ENCODE data around the gene EEF1G.
A peak's percentile ranks its signal among the peaks of the same experiment; 100 is the strongest.
"Not testable (repeated sequence)": the region's sequence is repeated elsewhere in the genome, so short reads cannot be mapped to it uniquely, and the experiment has no call there.

EEF1G gene

GRCh38 chr11:62573592-62574362 is at the start of gene EEF1G:
Gene EEF1G (minus strand): TSS chr11:62573891. CDS start chr11:62573842, 49 bp downstream.
- DNase-seq (ENCODE audit: low read depth) = peak; percentile 95

GRCh38 chr11:62622476-62623089 is 48.9 kb upstream of the EEF1G start:
- no peak for DNase-seq (ENCODE audit: low read depth)

- DNase-seq (ENCODE audit: low read depth) = peak; percentile 90
Measured at GRCh38 chr11:62621567-62622470, 48.1 kb upstream of the EEF1G start, which contains the start of gene B3GAT3. Gene B3GAT3 (minus strand): TSS chr11:62621986. CDS start chr11:62621947, 39 bp downstream.

- DNase-seq (ENCODE audit: low read depth) = no peak
Measured at GRCh38 chr11:62621027-62621566, 47.4 kb upstream of the EEF1G start.

GRCh38 chr11:62616957-62617356 is 43.3 kb upstream of the EEF1G start:
- not testable (repeated sequence) for DNase-seq (ENCODE audit: low read depth)

GRCh38 chr11:62615521-62615920 is 41.8 kb upstream of the EEF1G start:
- DNase-seq (ENCODE audit: low read depth) = no peak

- DNase-seq (ENCODE audit: low read depth) = no peak
Measured at GRCh38 chr11:62614275-62614674, 40.6 kb upstream of the EEF1G start.

- DNase-seq (ENCODE audit: low read depth) = no peak
Measured at GRCh38 chr11:62613291-62613778, 39.6 kb upstream of the EEF1G start.

- peak; percentile 85 for DNase-seq (ENCODE audit: low read depth)
Measured at GRCh38 chr11:62612366-62613290, 38.9 kb upstream of the EEF1G start, which contains the start of the genes EML3 and ROM1. Gene EML3 (minus strand): TSS chr11:62612775. CDS start chr11:62612457, 318 bp downstream. Gene ROM1 (plus strand): TSS chr11:62613257. CDS start chr11:62613282, 25 bp downstream.

- no peak for DNase-seq (ENCODE audit: low read depth)
Measured at GRCh38 chr11:62611705-62612365, 38.1 kb upstream of the EEF1G start.

- no peak for DNase-seq (ENCODE audit: low read depth)
Measured at GRCh38 chr11:62610814-62611704, 37.4 kb upstream of the EEF1G start.

GRCh38 chr11:62610403-62610802 is 36.7 kb upstream of the EEF1G start:
- DNase-seq (ENCODE audit: low read depth) = no peak

- no peak for DNase-seq (ENCODE audit: low read depth)
Measured at GRCh38 chr11:62608776-62609175, 35.1 kb upstream of the EEF1G start.

GRCh38 chr11:62607714-62608113 is 34.0 kb upstream of the EEF1G start:
- no peak for DNase-seq (ENCODE audit: low read depth)

- no peak for DNase-seq (ENCODE audit: low read depth)
Measured at GRCh38 chr11:62605902-62606301, 32.2 kb upstream of the EEF1G start.

GRCh38 chr11:62605467-62605866 is 31.8 kb upstream of the EEF1G start:
- no peak for DNase-seq (ENCODE audit: low read depth)

GRCh38 chr11:62604460-62605120 is 30.9 kb upstream of the EEF1G start:
- no peak for DNase-seq (ENCODE audit: low read depth)

- DNase-seq (ENCODE audit: low read depth) = no peak
Measured at GRCh38 chr11:62603776-62604299, 30.1 kb upstream of the EEF1G start.
